NCI-H2196 (cell line): ENCODE results near the gene MLLT10.
"Not testable (repeated sequence)": the region's sequence is repeated elsewhere in the genome, so short reads cannot be mapped to it uniquely, and the experiment has no call there.

ENCODE experiments used
- DNase-seq: peaks from one replicate; lab custom pipeline; 2025; ENCODE audit not compliant: unreplicated experiment; lab: John Stamatoyannopoulos, UW

The MLLT10 gene

GRCh38 chr10:21527598-21528235 is 6.3 kb upstream of the MLLT10 start:
- DNase-seq, result no peak

- DNase-seq, result no peak
These were observed 5.6 kb upstream of the MLLT10 start for GRCh38 chr10:21528236-21529031.

GRCh38 chr10:21529032-21529910 is 4.8 kb upstream of the MLLT10 start:
- DNase-seq, result no peak

GRCh38 chr10:21530168-21530567 is 3.9 kb upstream of the MLLT10 start:
- DNase-seq, result no peak

GRCh38 chr10:21530641-21531040 is 3.4 kb upstream of the MLLT10 start:
- DNase-seq, result no peak

GRCh38 chr10:21531164-21531563 is 2.9 kb upstream of the MLLT10 start:
- no peak for DNase-seq

GRCh38 chr10:21532694-21533466 is 1.2 kb upstream of the MLLT10 start:
- DNase-seq, result no peak

- no peak for DNase-seq
These were observed 201 bp downstream of the MLLT10 start for GRCh38 chr10:21534280-21534586.

GRCh38 chr10:21534604-21535493 is 817 bp downstream of the MLLT10 start:
- DNase-seq, result peak; percentile 40

GRCh38 chr10:21535494-21535965 is 1.5 kb downstream of the MLLT10 start:
- DNase-seq, result no peak

- DNase-seq, result not testable (repeated sequence)
These were observed 1.9 kb downstream of the MLLT10 start for GRCh38 chr10:21535976-21536375.

GRCh38 chr10:21536874-21537273 is 2.8 kb downstream of the MLLT10 start:
- DNase-seq, result no peak

- not testable (repeated sequence) for DNase-seq
These were observed 6.7 kb downstream of the MLLT10 start for GRCh38 chr10:21540701-21541100.

- no peak for DNase-seq
These were observed 13.2 kb downstream of the MLLT10 start for GRCh38 chr10:21547246-21547645.

GRCh38 chr10:21552638-21553037 is 18.6 kb downstream of the MLLT10 start:
- no peak for DNase-seq

GRCh38 chr10:21556527-21556926 is 22.5 kb downstream of the MLLT10 start:
- DNase-seq, result no peak

GRCh38 chr10:21558984-21559383 is 25.0 kb downstream of the MLLT10 start:
- not testable (repeated sequence) for DNase-seq

GRCh38 chr10:21570761-21571521 is 36.9 kb downstream of the MLLT10 start:
- no peak for DNase-seq

- no peak for DNase-seq
These were observed 38.5 kb downstream of the MLLT10 start for GRCh38 chr10:21572578-21572977.
